Naive thymus-derived CD8-positive, alpha-beta T cell (primary cell): Measurements from ENCODE around the gene TMEM38A. TPM values are rescaled to one million over a fixed set of nuclear protein-coding genes. Genes with fewer than 3 reads are reported as not detected.
A peak's percentile ranks its signal among the peaks of the same experiment; 100 is the strongest.
"Not testable (repeated sequence)": the region's sequence is repeated elsewhere in the genome, so short reads cannot be mapped to it uniquely, and the experiment has no call there.

Source experiments
- ATAC-seq, 2 donors: fragments of 150-1000 bp; cut with Tn5 transposase in 1 of 2; sonication (Bioruptor Pico), chemical (Tn5 transposase) in 1 of 2; 1 replicate in 1 of 2; 2 replicates in 1 of 2; pipeline ENCODE4 v1.10.0; 2021; ENCODE audit warnings: mild to moderate bottlenecking in 2 of 2, moderate library complexity in 2 of 2
- POLR2A ChIA-PET: fragments of 350-600 bp; sonication (Branson Sonifier 250); formaldehyde crosslinking; loops from one replicate; lab custom pipeline; 2021; ENCODE audit warnings: antibody characterized with exemption; lab: Charles Lee
- DNase-seq, 10 donors: peaks; one replicate each; pipeline versions ENCODE4 v3.0.0 to v3.0.0-alpha.2; 2020 to 2022
- H3K27ac Mint-ChIP-seq, 10 donors: one replicate each; pipeline ENCODE4 v1.8.0; 2020 to 2022; ENCODE audit warnings: mild to moderate bottlenecking in 10 of 10, mixed read lengths in 10 of 10, moderate library complexity in 4 of 10, inconsistent platforms in 1 of 10
- H3K27me3 Mint-ChIP-seq, 5 donors: one replicate each; pipeline ENCODE4 v1.8.0; 2021 to 2022; ENCODE audit warnings: mixed read lengths in 5 of 5
- H3K36me3 Mint-ChIP-seq, 3 donors: one replicate each; pipeline ENCODE4 v1.8.0; 2020 to 2022; ENCODE audit warnings: mixed read lengths in 3 of 3, mild to moderate bottlenecking in 2 of 3, inconsistent platforms in 1 of 3
- H3K4me1 Mint-ChIP-seq, 4 donors: one replicate each; pipeline ENCODE4 v1.8.0; 2021 to 2022; ENCODE audit warnings: mixed read lengths in 4 of 4
- H3K4me3 Mint-ChIP-seq, 10 donors: one replicate each; pipeline ENCODE4 v1.8.0; 2020 to 2022; ENCODE audit warnings: mild to moderate bottlenecking in 10 of 10, mixed read lengths in 10 of 10, moderate library complexity in 6 of 10, inconsistent platforms in 1 of 10
- H3K9me3 Mint-ChIP-seq, 9 donors: one replicate each; pipeline ENCODE4 v1.8.0; 2020 to 2022; ENCODE audit warnings: mixed read lengths in 9 of 9, mild to moderate bottlenecking in 3 of 9, inconsistent platforms in 1 of 9, moderate library complexity in 1 of 9
- polyA plus RNA-seq, 3 donors: library from polyadenylated mRNA; unstranded; fragments of 300-500 nt; fragmentation: Illumina TruSeq; gene quantifications; one replicate each; pipeline ENCODE4 v1.2.3, GENCODE V29; 2021
- total RNA-seq, 8 experiments: library from RNA in 2 of 8; stranded (reverse) in 2 of 8; gene quantifications; one replicate each; pipeline ENCODE4 v1.2.3 and lab custom pipeline; 2021 to 2026

The TMEM38A gene
- total and polyA plus RNA-seq, 5 experiments from 2014 or later = 0.22 to 2.5 (median 0.87) TPM; not detected in 1

DNA sequence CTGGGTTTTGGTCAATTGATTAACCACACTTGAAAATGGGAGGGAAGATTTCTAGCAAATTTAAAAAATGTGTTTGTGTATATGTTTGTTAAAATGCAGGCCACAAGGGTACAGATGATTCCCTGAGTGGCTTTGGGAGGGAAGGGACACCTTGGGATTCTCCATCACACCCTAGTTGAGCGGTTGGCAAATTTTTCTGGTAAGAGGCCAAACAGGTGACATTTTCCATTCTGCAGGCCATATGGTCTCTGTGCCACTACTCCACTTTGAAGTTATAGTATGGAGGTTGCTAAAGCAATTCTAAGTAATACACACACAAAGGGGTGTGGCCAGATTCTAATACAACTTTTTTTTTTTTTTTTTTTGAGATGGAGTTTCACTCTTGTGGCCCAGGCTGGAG, 20.0 kb upstream of the TMEM38A start:
- Mint-ChIP-seq H3K4me1 (peaks cover 8 to 50% (median 21%) of the 10 kb centered on the region in 4 donors), H3K4me3 (no peak overlapping the region), H3K36me3 (peaks cover 0 to 88% (median 12%) of the 10 kb centered on the region in 3 donors), H3K27me3 (no peaks in the 10 kb centered on the region), H3K9me3 (no peaks in the 10 kb centered on the region), H3K27ac (peak overlapping the region in 2 of 10 donors; percentile 34 to 73)
- no peak for ATAC-seq
- no peak for DNase-seq
- POLR2A ChIA-PET = no interaction called here

DNA sequence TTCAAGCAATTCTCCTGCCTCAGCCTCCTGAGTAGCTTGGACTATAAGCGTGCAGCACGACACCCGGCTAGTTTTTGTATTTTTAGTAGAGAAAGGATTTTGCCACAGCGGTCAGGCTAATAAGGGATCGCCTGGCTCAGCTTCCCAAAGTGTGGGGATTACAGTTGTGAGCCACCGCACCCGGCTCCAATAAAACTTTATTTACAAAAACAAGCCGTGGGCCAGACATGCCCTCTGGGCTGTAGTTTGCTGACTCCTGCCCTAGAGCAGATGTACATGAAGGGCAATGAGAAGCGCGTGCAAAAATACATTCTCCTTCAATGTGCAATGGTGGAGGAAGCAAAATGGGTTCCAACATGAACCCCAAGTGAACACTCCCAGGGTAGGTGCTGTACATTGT, 19.2 kb upstream of the TMEM38A start:
- H3K9me3 Mint-ChIP-seq = no peaks in the 10 kb centered on the region
- ATAC-seq (no peak), DNase-seq (no peak)
- no peaks in the 10 kb centered on the region for H3K27me3 Mint-ChIP-seq
- peaks cover 0 to 92% (median 13%) of the 10 kb centered on the region in 3 donors for H3K36me3 Mint-ChIP-seq
- no peak overlapping the region for H3K27ac Mint-ChIP-seq
- H3K4me3 Mint-ChIP-seq = no peak overlapping the region
- POLR2A ChIA-PET = no interaction called here
- H3K4me1 Mint-ChIP-seq = peaks cover 8 to 51% (median 21%) of the 10 kb centered on the region in 4 donors

DNA sequence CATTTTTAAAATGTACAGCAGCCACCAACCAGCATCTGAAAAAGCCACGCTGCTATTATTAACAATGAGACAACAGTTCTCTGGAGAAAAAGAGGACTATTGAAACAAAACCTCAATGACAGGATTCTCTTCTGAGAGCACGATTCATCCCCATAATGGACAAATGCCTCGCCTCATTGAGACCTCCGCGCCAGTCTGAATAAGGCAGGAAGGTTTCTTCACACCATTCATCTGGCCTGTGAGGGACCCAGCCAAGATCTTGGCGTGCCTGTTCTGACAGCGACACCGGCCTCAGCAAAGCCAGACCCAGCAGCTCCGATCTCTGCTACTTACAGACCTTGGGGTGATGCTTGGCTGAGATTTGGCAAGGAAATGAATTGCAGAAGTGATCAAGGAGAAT, 15.8 kb upstream of the TMEM38A start:
- peaks cover 0 to 41% (median 15%) of the 10 kb centered on the region in 4 donors for H3K4me1 Mint-ChIP-seq
- ATAC-seq (no peak), DNase-seq (no peak)
- H3K36me3 Mint-ChIP-seq = peaks cover 0 to 95% (median 13%) of the 10 kb centered on the region in 3 donors
- no peaks in the 10 kb centered on the region for H3K9me3 Mint-ChIP-seq
- POLR2A ChIA-PET = interaction anchor here (0.7 to 1.1 kb wide), 4 partner anchors 8 to 21 kb away, joined by 3 to 5 read pairs (median 5); partner anchors contain the start of gene SMIM7
- no peaks in the 10 kb centered on the region for H3K27me3 Mint-ChIP-seq
- H3K27ac Mint-ChIP-seq = peak overlapping the region in 2 of 10 donors; percentile 31 to 46
- no peak overlapping the region for H3K4me3 Mint-ChIP-seq

DNA sequence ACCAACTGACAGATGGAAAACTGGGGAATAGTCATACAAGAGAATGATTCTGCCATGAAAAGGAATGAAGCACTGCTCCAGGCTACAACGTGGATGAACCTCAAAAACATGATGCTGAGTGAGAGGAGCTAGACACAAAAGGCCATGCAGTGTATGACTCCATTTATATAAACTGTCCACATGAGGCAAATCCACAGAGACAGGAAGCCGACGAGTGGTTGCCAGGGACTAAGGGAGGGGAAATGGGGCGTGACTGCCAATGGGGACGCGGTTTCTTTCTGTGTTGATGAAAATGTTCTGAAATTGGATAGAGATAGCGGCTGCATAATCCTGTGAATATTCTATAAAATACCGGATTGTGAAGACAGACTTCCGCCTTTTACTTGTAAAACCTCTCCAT, 11.2 kb upstream of the TMEM38A start:
- peaks cover 6 to 27% (median 16%) of the 10 kb centered on the region in 4 donors for H3K4me1 Mint-ChIP-seq
- DNase-seq (no peak), ATAC-seq (peak in 1 of 2 donors; percentile 44)
- POLR2A ChIA-PET = interaction anchor here (1.5 kb wide), 1 partner anchor 10 kb away, joined by 7 read pairs; the partner anchor contains the start of gene SMIM7
- H3K4me3 Mint-ChIP-seq = no peak overlapping the region
- H3K27ac Mint-ChIP-seq = peak overlapping the region in 5 of 10 donors; percentile 0 to 82 (median 38)
- no peaks in the 10 kb centered on the region for H3K9me3 Mint-ChIP-seq
- no peaks in the 10 kb centered on the region for H3K27me3 Mint-ChIP-seq
- H3K36me3 Mint-ChIP-seq = peaks cover 15 to 91% (median 22%) of the 10 kb centered on the region in 3 donors

DNA sequence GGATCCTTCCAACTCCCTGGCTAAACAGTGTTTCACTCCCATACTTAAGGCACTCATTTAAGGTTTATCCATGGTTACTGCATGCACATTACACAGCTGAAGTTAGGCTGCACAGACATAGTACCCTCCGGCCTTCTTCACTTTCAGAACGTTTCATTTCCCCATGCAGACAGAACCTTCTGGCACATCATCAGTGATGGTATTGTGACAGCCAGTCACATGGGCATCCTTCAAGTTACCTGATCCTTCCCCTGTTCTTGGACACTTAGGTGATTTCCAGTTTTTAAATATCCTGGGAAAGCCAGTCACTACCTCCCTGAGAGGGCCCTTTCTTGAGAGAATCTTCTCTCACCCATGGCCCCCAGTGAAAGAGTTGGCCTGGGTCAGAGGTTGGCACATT, 10.1 kb upstream of the TMEM38A start:
- peaks cover 6 to 24% (median 18%) of the 10 kb centered on the region in 4 donors for H3K4me1 Mint-ChIP-seq

DNA sequence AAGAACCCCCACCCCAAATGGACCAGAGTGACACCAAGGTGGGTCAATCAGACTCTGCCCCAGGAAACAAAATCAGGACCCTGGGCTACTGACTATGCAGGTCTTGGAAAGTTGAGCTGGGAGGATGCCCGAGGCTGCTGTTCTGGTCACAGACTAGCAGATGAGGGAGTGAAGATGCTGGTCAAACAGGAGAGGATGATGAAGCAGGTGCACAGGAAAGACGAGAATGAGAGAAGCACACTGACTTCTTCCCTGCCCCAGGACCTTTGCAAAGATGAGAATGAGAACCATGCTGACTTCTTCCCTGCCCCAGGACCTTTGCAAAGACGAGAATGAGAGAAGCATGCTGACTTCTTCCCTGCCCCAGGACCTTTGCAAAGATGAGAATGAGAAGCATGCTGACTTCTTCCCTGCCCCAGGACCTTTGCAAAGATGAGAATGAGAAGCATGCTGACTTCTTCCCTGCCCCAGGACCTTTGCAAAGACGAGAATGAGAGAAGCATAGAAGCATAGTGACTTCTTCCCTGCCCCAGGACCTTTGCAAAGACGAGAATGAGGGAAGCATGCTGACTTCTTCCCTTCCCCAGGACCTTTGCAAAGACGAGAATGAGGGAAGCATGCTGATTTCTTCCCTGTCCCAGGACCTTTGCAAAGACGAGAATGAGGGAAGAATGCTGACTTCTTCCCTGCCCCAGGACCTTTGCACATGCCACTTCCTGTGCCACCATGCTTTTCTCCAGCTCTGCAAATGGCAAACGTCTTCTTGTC, 9.3 kb upstream of the TMEM38A start:
- H3K4me3 Mint-ChIP-seq, POLR2A ChIA-PET, ATAC-seq, DNase-seq, H3K9me3 Mint-ChIP-seq, H3K27me3 Mint-ChIP-seq: not testable (repeated sequence)
- H3K36me3 Mint-ChIP-seq = peaks cover 15 to 89% (median 17%) of the 10 kb centered on the region in 3 donors
- peaks cover 6 to 29% (median 21%) of the 10 kb centered on the region in 4 donors for H3K4me1 Mint-ChIP-seq
- peak overlapping the region in 5 of 10 donors; percentile 40 to 79 (median 69) for H3K27ac Mint-ChIP-seq

More for the DNA sequence above, 10.1 kb upstream of the TMEM38A start:
- POLR2A ChIA-PET = interaction anchor here (1.5 kb wide), 1 partner anchor 9 kb away, joined by 7 read pairs; the partner anchor contains the start of gene SMIM7
- no peak for DNase-seq
- ATAC-seq = no peak
- H3K27me3 Mint-ChIP-seq = no peaks in the 10 kb centered on the region
- peaks cover 15 to 89% (median 20%) of the 10 kb centered on the region in 3 donors for H3K36me3 Mint-ChIP-seq
- H3K4me3 Mint-ChIP-seq = no peak overlapping the region
- H3K27ac Mint-ChIP-seq = peak overlapping the region in 5 of 10 donors; percentile 14 to 78 (median 38)
- no peaks in the 10 kb centered on the region for H3K9me3 Mint-ChIP-seq

DNA sequence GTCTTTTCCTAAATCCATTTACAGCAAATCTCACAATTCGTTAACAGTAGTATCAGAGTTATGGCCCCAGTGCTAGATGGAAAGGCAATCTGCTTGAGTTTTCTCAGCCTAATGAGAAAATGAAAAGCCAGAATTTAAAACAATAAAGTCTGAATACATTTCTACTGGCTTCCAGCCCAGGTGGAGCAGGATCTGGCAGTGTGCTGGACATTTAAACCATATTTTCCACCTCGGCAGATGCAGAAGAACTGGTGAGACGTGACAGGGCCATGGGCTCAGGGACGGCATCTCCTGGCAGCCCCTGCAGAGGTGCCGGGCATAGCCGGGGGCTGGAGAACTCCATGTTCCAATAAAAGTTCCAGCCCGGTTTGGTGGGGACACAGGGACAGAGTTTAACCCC, 8.1 kb upstream of the TMEM38A start:
- no peaks in the 10 kb centered on the region for H3K27me3 Mint-ChIP-seq
- peaks cover 17 to 37% (median 29%) of the 10 kb centered on the region in 4 donors for H3K4me1 Mint-ChIP-seq
- DNase-seq (no peak), ATAC-seq (no peak)
- no peaks in the 10 kb centered on the region for H3K9me3 Mint-ChIP-seq
- H3K36me3 Mint-ChIP-seq = peaks cover 15 to 87% (median 22%) of the 10 kb centered on the region in 3 donors
- POLR2A ChIA-PET = no interaction called here
- H3K27ac Mint-ChIP-seq = peak overlapping the region in 2 of 10 donors; percentile 13 to 41
- H3K4me3 Mint-ChIP-seq = no peak overlapping the region

DNA sequence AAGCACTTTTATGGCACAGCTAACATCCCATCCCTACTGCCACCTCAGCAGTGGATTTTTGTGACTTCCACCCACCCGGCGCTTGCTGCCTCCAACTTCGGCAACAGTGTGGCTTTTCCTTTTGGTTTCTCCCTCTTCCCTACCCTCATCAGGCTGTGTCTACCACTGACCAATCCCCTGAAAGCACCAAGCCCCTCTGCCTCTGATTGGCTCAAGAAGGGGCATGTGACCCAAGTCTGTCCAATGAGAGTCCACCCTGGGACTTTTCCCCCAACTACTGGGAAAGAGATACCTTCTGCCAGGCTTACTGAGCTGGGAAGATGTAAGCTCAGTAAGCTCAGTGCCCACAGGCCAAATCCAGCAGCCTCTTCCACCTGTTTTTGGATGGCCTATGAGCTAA, 6.8 kb upstream of the TMEM38A start:
- DNase-seq (no peak), ATAC-seq (no peak)
- POLR2A ChIA-PET = no interaction called here
- no peak overlapping the region for H3K27ac Mint-ChIP-seq
- H3K36me3 Mint-ChIP-seq = peaks cover 15 to 89% (median 24%) of the 10 kb centered on the region in 3 donors
- no peak overlapping the region for H3K4me3 Mint-ChIP-seq
- H3K9me3 Mint-ChIP-seq = no peaks in the 10 kb centered on the region
- H3K4me1 Mint-ChIP-seq = peaks cover 29 to 48% (median 36%) of the 10 kb centered on the region in 4 donors
- no peaks in the 10 kb centered on the region for H3K27me3 Mint-ChIP-seq

DNA sequence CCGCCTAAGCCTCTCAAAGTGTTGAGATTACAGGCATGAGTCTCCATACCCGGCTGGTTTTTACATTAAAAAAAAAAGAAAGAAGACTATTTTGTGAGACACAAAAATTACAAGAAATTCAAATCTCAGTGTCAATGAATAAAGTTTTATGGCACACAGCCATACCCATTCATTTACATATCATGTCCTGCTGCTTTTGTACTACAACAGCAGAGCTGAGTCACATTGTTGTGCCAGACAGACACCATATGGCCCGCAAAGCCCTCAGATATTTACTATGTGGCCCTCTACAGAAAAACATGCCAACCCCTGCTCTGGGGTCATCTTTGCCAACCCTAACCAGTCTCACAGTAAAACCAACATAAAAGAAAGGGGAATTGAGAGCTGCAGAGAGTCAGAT, 6.3 kb upstream of the TMEM38A start:
- DNase-seq (no peak), ATAC-seq (no peak)
- H3K9me3 Mint-ChIP-seq = no peaks in the 10 kb centered on the region
- peaks cover 29 to 47% (median 37%) of the 10 kb centered on the region in 4 donors for H3K4me1 Mint-ChIP-seq
- H3K36me3 Mint-ChIP-seq = peaks cover 15 to 87% (median 24%) of the 10 kb centered on the region in 3 donors
- H3K4me3 Mint-ChIP-seq = no peak overlapping the region
- POLR2A ChIA-PET = no interaction called here
- no peaks in the 10 kb centered on the region for H3K27me3 Mint-ChIP-seq
- H3K27ac Mint-ChIP-seq = peak overlapping the region in 3 of 10 donors; percentile 11 to 78 (median 15)

DNA sequence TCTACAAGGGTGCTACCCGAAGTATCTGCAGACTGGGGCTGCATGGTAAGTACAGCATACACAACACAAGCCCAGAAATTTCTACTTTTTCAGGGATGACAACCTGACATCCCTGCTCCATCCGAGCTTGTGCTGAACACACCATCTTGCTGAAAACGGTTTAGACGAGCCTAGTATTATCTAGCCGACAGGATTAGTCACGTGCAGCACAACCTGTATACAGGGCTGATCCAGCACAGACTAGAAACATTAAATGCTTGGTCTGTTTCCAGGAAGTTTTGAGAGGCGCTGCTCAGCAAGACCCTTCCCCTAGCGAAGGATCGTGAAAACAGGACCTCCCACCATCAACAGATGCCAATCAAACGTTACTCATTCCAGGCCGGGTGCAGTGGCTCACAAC, 5.2 kb upstream of the TMEM38A start:
- H3K36me3 Mint-ChIP-seq = peaks cover 15 to 77% (median 24%) of the 10 kb centered on the region in 3 donors
- no peaks in the 10 kb centered on the region for H3K9me3 Mint-ChIP-seq
- POLR2A ChIA-PET = no interaction called here
- H3K4me1 Mint-ChIP-seq = peaks cover 24 to 47% (median 35%) of the 10 kb centered on the region in 4 donors
- H3K27me3 Mint-ChIP-seq = no peaks in the 10 kb centered on the region
- no peak overlapping the region for H3K4me3 Mint-ChIP-seq
- ATAC-seq (no peak), DNase-seq (no peak)
- H3K27ac Mint-ChIP-seq = no peak overlapping the region

DNA sequence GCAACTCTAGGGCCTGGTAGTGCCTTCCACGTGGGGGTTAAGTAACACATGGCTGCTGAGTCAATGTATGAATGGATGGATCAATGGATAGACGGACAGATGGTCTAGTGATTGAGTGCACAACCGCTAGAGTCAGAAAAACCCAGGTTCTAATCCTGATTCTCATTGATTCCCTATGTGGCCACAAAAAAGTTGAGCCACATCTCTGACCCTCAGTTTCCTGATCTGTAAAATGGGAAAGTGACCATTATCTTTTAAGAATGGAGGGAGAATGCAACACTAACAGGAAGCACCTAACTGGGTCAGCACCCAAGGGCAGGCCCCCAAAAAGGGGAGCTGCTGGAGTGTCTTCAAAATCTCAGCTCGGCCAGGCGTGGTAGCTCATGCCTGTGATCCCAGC, 3.6 kb upstream of the TMEM38A start:
- no peak for DNase-seq
- H3K4me1 Mint-ChIP-seq = peaks cover 20 to 57% (median 41%) of the 10 kb centered on the region in 4 donors
- H3K4me3 Mint-ChIP-seq = peak overlapping the region in 6 of 10 donors; percentile 5 to 42 (median 30)
- POLR2A ChIA-PET = no interaction called here
- peak overlapping the region in 7 of 10 donors; percentile 25 to 78 (median 52) for H3K27ac Mint-ChIP-seq
- ATAC-seq = no peak
- H3K36me3 Mint-ChIP-seq = peaks cover 6 to 63% (median 12%) of the 10 kb centered on the region in 3 donors
- H3K9me3 Mint-ChIP-seq = no peaks in the 10 kb centered on the region
- H3K27me3 Mint-ChIP-seq = no peaks in the 10 kb centered on the region

DNA sequence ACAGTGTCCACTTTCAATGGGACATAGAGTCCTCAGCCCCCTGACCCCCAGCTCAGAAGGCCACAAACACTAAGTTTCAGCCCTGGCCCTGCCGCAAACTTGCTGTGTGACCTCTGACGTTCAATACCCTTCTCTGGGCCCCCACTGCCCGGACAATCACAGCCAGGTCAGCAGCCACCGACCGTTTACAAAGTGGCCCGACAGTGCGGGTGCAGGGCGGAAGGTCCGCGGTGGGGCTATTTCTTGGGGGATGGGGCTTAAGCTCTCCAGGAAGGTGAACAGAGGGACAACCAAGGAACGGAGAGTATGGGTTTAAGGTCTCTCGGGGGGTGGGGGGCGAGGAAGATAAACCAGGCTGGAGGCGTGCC, 1.5 kb upstream of the TMEM38A start:
- POLR2A ChIA-PET = interaction anchor here (0.7 to 2.6 kb wide), 13 partner anchors 10 to 556 kb away, joined by 3 to 24 read pairs (median 5); partner anchors contain the start of genes C19orf44, MED26 and USE1
- no peak for DNase-seq
- no peaks in the 10 kb centered on the region for H3K27me3 Mint-ChIP-seq
- H3K4me1 Mint-ChIP-seq = peaks cover 14 to 60% (median 41%) of the 10 kb centered on the region in 4 donors
- H3K27ac Mint-ChIP-seq = peak overlapping the region; percentile 95 to 100 (median 99)
- H3K4me3 Mint-ChIP-seq = peak overlapping the region; percentile 95 to 100 (median 98)
- no peaks in the 10 kb centered on the region for H3K9me3 Mint-ChIP-seq
- peaks cover 0 to 44% (median 7%) of the 10 kb centered on the region in 3 donors for H3K36me3 Mint-ChIP-seq
- ATAC-seq = no peak
